ENCODE measurements around the gene PPP1R2.
"Not testable (repeated sequence)": the region's sequence is repeated elsewhere in the genome, so short reads cannot be mapped to it uniquely, and the experiment has no call there.

Gene PPP1R2

GRCh38 chr3:195540027-195540426, 3.1 kb downstream of the PPP1R2 start:
- DNase-seq, result no peak

DNA sequence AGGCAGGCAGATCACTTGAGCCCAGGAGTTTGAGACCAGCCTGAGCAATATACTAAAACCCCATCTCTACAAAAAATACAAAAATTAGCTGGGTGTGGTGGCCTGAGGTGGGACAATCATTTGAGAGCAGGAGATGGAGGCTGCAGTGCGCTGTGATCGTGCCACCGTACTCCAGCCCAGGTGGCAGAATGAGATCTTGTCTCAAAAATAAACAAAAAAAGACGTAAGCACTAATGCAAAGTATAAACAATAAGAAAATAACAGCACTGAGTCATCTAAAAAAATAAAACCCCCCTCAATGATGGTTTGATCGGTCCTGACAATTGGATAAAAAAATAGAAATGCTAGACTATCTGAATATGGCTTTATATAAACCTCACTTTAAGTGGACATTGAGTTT, 3.6 kb downstream of the PPP1R2 start:
- no peak for DNase-seq

GRCh38 chr3:195537995-195538394, 5.1 kb downstream of the PPP1R2 start:
- DNase-seq, result no peak

DNA sequence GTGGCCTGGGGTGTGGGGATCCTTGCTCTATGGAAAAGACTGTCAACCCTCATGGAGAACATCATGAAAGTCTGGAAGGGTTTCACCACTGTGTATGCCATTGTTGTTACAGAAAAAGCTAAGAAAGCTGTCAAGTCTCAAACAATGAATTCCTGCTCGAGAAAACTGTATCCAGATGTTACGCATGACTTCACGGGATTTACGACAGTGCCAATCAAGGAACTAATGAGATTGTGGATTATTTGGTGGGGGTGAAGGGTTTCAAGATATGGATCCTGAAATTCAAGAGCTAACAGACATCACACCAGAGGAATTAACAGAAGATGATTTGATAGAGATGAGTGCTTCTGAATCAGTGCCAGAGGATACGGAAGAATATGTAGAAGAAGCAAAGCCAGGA, 7.8 kb downstream of the PPP1R2 start:
- no peak for DNase-seq

DNA sequence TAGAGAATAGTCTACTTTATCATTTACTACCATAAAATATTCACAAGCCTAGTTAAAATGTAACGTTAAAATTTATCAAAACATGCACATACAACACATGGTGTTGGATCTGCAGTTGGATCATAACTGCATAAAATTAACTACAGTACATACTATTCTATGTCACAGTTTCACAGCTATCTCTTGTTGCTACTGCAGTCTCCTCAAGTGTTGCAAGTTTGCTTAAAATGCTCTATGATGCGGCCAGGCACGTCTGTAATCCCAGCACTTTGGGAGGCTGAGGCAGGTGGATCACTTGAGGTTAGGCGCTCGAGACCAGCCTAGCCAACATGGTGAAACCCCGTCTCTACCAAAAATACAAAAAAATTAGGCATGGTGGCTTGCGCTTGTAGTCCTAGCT, 10.3 kb downstream of the PPP1R2 start:
- DNase-seq, result no peak

- no peak for DNase-seq
Observed at GRCh38 chr3:195532345-195532744, 10.8 kb downstream of the PPP1R2 start.

DNA sequence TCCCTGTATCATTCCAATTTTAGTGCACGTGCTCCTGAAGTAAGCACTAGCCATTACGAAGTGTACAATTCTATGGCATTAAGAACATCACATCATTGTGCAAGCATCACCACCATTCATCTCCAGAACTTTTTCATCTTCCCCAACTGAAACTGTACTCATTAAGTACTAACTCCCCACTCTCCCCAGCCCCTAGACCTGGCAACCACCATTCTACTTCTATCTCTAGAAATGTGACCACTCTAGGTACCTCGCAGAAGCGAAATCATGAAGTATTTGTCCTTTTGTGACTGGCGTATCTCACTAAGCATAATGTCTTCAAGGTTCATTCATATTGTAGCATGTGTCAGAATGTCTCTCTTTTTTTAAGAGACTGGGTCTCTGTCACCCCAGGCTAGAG, 11.4 kb downstream of the PPP1R2 start:
- DNase-seq, result no peak

GRCh38 chr3:195526492-195526891, 16.6 kb downstream of the PPP1R2 start:
- no peak for DNase-seq

GRCh38 chr3:195524171-195524896, 18.8 kb downstream of the PPP1R2 start:
- DNase-seq, result no peak

- peak in 1 of 56 donors; percentile 15 for DNase-seq
Observed at GRCh38 chr3:195522254-195523023, 20.7 kb downstream of the PPP1R2 start.

DNA sequence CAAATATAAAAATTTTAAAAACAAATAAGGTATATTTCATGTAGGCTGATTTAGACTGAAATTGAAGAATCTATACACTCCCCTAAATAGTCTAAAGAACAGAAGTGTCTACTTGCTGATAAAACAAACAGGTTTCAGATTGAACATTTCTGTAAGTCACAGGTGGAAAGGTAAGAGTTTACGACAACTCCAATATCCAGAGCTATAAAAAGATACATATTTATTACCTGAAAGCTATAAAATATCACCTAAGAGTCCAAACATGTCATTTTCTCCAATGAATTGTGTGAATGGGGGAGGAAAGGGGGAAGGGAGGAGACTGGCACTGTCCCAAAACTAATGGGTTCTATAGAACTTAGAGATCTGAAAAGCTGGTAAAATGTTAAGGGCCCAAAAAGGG, 26.1 kb downstream of the PPP1R2 start:
- no peak for DNase-seq

DNA sequence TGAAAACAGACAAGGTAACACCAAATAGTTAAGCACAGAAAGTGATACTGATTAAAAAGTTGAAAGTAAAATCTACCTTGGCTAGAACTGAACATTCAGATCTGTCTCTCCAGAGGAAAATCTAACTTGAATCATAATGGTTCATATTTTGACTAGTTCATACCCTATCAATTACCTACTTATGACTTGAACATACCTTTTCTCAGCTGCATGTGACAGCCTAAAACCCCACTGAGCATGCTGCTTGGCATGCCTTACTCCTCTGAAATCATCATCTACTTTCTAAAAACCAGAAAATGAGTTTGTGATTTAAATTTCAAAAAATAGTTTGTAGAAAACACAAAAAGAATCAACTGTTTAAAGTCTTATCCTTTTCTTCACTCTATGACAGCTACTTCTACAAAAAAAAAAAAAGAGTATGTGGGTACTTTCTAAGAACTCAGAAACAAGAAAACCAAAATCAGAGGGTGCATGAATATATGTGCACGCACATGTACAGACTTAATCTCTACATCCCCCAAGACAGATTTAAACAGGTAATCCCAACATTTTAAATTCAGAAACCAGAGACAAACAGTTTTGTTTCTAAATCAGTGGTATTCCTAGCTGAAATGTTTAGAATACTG, 28.4 kb downstream of the PPP1R2 start:
- not testable (repeated sequence) for DNase-seq

DNA sequence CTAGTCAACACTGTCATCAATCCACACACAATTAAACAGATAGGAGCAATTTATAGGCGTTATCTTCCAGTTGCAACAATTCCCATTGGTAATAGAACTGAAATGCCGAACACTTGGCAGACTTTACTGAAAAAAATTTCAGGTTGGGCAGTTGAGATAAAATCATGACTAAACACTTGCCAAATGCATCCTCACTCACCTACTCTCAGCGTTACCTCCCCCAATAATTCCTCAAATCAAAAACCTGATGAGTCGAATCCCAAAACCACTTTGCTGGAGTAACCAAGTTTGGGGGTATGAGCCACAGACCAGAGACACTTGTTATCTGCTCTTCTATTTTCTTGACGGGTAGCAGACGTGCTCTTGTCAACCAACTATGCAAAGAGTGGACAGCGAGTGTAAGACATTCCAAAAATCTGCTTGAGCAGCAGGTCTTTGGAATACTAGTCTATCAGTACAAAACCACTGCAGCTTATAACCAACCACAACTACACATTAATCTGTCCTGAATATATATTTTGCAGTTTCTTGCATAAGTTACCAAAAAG, 30.3 kb downstream of the PPP1R2 start:
- DNase-seq, result no peak

GRCh38 chr3:195511136-195511535, 32.0 kb downstream of the PPP1R2 start:
- DNase-seq, result no peak

GRCh38 chr3:195508185-195508584, 34.9 kb downstream of the PPP1R2 start:
- no peak for DNase-seq

DNA sequence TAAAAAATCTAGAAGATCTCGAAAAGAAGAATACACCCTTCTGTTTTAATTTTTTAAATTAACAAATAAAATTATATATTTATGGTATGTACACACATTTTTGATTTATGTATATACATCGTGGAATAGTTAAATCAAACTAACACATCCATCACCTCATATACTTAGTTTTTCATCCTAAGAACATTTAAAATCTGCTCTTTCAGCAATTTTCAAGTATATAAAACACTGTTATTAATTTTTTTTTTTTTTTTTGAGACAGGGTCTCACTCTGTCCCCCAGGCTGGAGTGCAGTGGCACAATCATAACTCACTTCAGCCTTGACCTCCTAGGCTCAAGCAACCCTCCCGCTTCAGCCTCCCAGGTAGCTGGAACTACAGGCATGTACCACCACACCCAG, 67.5 kb downstream of the PPP1R2 start:
- DNase-seq, result no peak

GRCh38 chr3:195475116-195475515, 68.0 kb downstream of the PPP1R2 start:
- not testable (repeated sequence) for DNase-seq

DNA sequence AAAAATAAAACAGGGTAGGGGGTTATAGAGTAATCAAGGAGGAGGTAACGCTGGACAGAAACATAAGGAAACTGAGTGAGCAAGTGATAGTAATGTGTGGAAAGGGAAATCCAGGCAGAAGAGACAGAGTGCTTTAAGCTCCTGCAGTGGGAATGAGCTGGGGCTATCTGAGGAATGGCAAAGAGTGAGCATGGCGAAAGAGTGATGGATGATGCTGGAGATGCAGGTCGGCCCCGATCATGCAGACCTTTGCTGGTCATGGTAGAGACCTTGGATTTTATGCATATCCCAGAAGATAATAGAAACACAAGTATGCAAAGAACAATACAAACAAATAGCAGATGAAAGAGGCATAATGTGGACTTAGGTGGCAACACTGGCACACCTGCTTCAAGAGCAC, 74.3 kb downstream of the PPP1R2 start:
- DNase-seq, result no peak

DNA sequence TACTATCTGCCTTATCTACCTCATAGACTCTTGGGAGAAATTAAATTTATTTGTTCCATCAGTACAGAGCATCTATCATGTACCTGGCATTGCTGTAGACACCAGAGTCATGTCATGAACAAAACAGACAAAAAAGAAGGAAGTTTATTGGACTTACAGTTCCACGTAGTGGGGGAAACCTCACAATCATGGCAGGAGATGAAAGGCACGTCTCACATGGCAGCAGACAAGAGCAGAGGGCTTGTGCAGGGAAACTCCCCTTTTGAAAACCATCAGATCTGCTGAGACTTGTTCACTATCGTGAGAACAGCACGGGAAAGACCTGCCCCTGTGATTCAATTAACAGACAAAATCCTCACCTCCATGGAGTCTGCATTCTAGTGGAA, 74.7 kb downstream of the PPP1R2 start:
- DNase-seq, result no peak

DNA sequence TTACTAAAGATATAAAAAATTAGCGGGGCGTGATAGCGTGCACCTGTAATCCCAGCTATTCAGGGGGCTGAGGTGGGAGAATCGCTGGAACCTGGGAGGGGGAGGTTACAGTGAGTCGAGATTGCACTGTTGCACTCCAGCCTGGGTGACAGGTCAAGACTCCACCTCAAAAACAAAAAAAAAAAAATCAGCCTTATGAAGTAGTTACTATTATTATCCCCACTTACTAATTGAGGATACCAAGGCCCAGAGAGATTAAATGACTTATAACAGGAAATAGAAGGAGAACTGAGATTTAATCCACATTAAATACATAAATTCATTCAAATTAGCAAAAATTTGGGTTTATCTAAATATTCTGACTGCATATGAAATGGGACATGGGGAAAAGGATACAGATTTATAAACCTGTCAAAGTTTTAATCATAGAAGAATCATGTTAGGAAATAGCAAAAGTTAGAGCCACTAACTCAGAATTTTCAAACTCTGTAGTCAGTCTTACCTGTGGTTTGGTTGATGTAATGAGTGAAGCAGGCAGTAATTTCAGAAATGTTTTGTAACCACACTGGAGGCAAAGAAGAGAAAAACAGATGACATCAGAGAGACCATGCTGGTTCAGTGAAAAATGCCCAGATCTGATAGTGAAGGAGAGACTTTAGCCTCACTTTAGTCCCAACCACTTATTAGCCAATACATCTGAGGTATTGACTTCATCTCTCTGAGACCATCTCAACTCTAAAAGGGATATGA, 75.3 kb downstream of the PPP1R2 start:
- no peak for DNase-seq

DNA sequence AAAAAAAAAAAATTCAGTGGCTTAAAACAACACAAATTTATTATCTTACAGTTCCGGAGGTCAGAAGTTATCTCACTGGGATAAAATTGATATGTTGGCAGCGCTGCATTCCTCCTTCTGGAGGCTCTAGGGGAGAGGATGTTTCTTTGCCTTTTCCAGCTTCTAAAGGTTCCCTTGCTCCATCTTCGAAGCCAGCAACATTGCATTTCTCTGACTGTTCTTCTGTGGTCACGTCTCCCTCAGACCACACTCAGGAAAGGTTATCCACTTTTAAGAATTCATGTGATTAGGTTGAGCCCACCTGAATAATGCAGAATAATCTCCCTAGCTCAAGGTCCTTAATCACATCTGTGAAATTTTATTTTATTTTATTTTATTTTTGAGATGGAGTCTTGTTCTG, 76.9 kb downstream of the PPP1R2 start:
- no peak for DNase-seq

Data from nucleus accumbens (tissue), 56 donors.